PC-9 (cell line): ENCODE measurements around the gene SYDE2.

Experiments
- EZH2 ChIP-seq: fragments of 200-600 bp; sonication (generic); IDR thresholded peaks from 2 replicates; pipeline ENCODE4 v1.8.0; 2017; ENCODE audit warnings: antibody characterized with exemption, low read depth
- TF ChIP-seq, protein P1 (sequence below): fragments of 200-600 bp; sonication (generic); conservative IDR thresholded peaks from 2 replicates; pipeline ENCODE4 v1.6.1; 2017; ENCODE audit warnings: mixed run types, antibody characterized with exemption, mild to moderate bottlenecking, moderate library complexity

- TF ChIP-seq, protein P1, sequence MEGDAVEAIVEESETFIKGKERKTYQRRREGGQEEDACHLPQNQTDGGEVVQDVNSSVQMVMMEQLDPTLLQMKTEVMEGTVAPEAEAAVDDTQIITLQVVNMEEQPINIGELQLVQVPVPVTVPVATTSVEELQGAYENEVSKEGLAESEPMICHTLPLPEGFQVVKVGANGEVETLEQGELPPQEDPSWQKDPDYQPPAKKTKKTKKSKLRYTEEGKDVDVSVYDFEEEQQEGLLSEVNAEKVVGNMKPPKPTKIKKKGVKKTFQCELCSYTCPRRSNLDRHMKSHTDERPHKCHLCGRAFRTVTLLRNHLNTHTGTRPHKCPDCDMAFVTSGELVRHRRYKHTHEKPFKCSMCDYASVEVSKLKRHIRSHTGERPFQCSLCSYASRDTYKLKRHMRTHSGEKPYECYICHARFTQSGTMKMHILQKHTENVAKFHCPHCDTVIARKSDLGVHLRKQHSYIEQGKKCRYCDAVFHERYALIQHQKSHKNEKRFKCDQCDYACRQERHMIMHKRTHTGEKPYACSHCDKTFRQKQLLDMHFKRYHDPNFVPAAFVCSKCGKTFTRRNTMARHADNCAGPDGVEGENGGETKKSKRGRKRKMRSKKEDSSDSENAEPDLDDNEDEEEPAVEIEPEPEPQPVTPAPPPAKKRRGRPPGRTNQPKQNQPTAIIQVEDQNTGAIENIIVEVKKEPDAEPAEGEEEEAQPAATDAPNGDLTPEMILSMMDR, result no peak
- TF ChIP-seq EZH2, result no peak
Observed at GRCh38 chr1:85171721-85172120, 29.1 kb downstream of the SYDE2 start.
